DMS79 (cell line): ENCODE measurements around the gene GLP1R.

Experiments
- DNase-seq: peaks from one replicate; lab custom pipeline; 2025; lab: John Stamatoyannopoulos, UW

GLP1R gene

DNA sequence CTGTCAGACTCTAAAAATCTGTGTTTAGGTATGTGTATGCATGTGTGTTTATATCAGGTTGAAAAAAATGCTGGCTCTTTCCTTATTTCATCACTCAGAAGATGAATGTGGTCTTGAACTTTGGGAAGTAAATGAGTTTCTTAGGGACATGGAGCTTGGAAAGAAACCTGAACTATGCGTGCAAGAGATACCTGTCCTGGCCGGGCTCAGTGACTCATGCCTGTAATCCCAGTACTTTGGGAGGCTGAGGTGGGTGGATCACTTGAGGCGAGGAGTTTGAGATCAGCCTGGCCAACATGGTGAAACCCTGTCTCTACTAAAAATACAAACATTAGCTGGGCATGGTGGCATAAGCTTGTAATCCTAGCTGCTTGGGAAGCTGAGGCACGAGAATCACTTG lies 4.4 kb upstream of the GLP1R start:
- no peak for DNase-seq

DNA sequence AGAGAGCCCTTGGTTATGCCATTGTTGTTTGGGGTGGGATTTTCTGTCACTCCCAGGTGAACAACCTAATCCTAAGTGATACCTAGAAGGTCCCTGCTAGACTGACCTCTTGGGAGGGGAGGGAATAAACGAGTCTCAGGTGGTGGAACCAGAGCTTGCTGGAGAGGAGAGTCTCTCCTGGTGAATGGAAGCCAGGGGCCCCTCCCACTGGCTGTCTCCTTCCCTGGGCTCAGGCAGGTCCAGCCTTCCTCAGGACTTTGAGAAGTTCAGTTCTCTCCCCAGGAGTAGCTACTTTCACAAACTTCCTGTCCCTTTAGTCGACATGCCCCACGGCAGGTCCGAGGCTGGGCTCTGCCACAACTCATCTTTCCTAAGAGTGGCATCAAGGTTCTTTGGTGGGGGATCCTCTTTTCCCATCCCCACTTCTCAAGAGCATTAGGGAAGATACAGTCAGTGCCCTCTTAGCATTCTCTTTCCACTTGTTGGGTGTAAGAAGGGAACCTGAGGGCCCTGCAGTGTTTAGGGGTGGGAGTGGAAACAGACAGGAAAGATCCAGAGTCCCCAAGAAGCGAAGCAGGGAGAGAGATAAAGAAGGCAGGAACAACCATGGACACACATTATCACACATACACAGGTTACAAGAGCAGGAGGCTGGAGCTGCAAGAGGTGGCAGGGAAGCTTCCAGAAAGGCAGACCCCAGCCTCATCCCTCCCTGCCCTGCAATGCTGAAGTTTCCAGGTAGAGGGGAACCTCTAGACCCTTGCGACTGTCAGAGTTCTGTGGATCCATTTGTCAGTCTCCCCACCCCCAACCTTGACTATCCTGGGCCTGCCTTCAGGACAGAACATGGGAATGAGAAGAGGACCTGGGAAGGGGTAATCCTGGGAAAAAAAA lies 900 bp upstream of the GLP1R start:
- no peak for DNase-seq

DNA sequence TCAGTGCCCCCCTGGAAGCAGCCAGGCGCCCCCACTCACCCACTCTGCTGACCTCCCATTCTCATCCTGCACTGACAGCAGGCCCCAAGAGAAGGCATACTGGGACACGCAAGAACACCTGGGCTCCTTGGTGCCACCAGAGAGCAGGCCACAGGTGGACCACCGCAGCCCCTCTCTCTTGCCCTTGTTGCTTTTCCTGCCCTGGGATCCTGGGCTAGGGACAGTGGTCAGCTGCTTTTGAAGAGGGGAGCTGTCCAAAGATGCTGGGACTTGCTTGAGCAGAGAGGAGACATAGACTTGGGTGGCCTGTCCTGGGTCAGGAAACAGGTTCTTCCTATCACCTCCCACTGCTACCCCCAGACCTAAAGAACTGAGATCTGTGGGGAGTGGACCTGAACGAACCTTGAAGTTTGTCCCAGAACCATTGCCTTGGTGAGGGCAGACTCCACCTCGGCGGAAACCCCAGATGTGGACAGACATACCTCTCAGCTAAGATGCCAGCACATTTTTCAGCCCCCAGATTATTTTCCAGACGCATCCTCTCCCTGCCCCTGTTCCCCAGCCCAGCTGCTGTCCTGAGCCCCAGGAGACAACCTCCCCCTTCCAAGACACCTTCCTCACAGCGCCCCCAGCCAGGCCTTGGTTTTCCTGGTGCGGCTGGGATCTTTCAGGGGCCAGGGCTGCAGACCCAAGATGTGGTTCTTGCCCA lies 1.1 kb downstream of the GLP1R start:
- no peak for DNase-seq

DNA sequence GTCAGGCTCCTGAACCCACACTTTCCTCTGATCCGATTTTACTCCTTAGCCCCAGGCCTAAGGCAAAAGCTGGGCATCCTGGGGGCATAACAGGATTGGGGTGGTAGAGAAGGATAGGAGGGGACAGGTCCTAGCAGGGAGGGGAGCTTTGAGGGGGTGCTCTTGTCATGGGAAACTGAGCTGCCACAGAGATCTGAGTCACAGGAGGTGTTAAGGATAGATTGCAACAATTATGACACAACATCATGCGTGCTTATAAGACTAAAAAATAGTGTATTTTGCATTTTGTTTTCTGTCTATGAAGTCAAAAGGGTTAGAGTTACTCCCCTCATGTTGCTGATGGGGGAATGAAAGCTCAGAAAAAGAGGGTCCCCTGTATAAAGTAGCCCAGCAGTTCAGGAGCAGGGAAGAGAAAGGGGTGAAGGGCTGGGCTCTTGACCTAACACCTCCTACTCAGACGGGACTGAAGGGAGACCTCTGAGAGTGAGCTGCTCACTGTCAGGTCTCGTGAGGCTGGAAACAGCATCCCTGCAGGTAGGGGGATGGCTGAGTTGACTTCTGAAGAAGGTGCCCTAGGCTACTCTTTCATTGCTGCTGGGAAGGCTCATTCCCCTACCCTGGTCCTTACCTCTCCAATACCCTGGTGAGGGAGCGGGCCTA lies 2.0 kb downstream of the GLP1R start:
- DNase-seq: no peak

DNA sequence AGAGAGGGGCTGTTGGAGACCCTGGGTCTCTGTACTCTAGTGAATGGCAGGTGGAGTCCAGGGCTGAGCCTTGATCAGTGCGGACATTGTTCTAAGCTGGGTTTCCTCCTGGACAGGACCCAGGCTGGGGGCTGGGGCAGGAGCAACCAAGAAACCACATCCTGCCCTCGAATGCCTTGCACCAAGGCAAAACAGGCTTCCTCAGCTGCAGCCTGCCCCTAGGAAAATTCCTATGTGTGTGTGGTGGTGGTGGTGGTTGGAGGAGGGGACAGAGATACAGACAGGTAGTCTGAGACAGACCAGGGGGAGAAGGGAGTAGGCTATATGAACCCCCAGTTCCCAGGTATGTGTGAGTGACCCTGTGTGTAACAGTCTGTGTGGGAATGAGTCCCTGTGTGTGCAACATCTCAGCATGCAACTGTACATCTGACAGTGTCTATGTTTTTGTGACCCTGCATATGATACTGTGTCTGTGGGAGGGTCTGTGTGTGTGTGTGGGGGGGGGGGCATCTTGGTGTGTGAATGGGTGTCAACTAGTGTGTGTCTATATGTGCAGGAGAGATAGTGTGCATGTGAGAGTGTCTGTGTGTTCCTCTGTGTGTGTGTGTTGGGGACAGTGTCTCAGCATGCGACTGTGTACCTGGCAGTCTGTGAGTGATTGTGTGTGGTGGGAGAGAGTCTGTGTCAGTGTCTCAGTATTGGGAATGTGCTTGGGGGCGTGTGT lies 3.0 kb downstream of the GLP1R start:
- DNase-seq: no peak

DNA sequence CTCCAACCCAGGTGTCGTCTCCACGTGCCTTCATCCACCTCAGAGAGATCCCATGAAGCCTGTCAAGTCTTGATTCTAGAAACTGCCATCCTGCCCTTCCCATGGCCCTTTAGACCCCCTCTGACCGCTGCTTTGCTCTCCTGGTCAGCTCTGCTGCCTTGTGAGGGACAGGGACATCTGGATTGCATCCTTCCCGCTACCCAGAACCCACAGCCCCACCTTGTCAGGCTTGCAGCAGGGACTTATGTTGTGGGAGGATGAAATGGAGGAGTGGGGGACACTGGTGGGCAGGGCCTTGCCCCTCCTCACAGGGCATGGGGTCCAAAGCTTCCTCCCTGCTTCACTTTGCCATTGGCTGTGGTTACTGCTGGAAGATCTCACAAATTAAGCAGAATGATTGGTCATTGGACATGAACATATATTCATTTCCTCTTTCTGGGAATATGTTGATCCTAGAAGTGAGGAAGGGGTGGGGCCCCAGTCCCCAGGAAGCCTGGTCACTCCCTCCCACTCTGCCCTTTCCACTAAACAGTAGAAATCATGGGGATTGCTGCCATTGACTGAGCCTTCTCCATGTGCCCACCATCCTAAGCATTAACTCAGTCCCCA lies 4.5 kb downstream of the GLP1R start:
- DNase-seq: no peak

DNA sequence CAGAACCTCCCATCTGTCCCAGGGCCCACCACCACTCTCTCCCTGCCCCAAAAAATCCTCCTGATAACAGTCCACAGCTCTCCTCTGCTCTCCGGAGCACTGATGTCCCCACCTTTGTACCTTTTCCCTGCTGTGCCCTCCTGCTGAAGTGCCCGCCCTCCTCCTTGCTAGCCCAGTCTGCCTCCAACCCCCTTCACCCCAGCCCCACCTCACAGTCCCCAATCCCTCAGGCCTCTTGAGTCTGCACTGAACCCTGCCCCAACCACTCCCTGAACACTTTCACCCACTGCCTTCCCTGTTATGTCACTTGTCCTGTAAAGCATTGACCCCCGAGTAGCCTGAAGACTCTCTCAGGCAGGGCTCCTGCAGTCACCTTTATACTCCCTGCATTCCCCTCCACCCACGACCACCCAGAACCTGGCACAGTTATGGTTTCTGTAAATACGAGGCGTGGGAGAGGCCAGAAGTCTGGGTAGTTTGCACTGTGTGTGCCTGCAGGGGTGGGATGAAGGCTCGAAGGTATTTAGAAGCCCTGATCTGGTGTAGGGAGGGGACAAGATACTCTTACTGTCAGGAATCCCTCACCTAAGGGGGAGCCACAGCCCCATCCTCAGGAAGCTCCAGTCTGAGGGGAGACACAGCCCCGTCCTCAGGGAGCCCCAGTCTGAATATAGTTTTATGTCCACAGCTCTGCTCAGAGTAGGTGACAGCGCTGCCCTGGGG lies 5.4 kb downstream of the GLP1R start:
- DNase-seq: no peak

DNA sequence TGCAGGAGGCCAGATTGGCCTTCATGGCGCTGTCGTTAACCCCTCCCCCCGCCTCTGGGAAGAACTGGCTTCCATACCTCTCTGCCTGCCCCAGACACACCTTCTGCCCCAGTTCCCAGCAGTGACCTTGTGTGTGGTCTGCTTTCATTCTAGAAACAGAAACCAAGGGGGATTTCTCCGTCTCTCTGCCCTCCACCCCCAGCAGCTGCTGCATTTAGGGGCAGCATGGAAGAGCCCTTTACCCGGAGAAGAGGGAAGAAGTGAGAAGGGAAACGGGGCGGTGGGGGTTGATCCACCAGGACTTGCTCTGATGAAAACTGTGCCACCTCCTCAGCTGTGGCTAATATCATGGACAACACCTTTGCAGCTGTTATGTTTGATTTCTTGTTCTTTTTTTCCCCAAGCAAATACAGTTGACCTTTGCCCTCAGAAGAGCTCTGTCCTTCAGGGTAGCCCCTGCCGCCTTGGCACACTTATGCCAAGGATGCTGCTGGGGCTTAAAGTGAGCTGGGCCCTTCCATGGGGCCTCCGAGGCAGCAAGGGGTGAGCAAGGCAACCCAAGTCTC lies 6.1 kb downstream of the GLP1R start:
- DNase-seq: no peak

DNA sequence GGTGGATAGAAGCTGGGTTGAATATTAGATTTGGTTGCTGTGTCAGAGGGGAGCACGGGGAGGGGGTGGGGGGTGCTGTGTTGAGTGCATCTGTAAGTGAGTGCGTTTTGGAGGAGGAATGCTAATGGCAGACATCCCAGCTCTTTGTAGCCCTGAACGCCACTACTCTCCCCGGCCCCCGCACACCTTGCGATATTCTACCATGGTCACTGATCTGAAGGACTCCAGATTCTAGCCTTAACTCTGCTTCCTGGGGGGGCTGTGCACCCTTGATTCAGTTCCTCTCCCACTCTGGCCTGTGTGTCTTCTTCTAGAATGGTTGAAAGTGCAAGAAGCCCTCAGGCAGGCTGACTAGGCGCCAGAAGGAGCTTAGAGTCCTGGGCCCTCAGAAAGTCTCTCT lies 7.1 kb downstream of the GLP1R start:
- no peak for DNase-seq

DNA sequence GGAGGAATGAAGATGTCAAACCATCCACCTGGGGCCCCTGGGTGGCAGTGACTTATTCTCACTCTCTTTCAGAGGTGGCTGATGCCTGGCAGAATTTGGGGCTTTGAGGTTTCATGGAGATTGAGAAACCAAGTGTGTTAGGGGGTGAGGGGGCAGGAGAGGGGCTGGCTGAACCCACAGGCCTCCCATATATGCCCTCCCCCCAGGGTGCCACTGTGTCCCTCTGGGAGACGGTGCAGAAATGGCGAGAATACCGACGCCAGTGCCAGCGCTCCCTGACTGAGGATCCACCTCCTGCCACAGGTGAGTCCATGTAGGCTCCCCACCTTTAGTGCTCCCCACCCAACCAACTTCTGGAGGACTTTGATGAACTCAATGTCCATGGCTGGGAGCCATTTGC lies 7.6 kb downstream of the GLP1R start:
- no peak for DNase-seq

DNA sequence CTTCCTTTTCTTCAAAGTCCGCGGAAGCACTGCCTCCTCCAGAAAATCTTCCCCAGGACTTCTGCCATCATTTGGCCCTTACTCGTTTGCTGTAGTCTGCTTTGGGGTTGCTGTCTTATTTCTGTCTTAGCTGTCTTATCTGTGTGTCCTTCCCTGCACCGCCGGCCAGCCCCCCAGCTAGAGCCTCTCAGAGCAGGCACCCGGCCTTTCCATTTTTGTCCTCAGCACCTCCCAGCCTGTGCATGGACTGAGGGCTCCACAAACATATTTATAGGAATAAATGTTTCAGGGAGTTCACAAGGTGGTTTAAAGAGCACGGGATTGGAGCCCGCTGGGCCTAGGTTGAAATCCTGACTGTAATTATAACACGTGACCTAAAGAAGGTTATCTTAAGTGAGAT lies 8.1 kb downstream of the GLP1R start:
- no peak for DNase-seq

DNA sequence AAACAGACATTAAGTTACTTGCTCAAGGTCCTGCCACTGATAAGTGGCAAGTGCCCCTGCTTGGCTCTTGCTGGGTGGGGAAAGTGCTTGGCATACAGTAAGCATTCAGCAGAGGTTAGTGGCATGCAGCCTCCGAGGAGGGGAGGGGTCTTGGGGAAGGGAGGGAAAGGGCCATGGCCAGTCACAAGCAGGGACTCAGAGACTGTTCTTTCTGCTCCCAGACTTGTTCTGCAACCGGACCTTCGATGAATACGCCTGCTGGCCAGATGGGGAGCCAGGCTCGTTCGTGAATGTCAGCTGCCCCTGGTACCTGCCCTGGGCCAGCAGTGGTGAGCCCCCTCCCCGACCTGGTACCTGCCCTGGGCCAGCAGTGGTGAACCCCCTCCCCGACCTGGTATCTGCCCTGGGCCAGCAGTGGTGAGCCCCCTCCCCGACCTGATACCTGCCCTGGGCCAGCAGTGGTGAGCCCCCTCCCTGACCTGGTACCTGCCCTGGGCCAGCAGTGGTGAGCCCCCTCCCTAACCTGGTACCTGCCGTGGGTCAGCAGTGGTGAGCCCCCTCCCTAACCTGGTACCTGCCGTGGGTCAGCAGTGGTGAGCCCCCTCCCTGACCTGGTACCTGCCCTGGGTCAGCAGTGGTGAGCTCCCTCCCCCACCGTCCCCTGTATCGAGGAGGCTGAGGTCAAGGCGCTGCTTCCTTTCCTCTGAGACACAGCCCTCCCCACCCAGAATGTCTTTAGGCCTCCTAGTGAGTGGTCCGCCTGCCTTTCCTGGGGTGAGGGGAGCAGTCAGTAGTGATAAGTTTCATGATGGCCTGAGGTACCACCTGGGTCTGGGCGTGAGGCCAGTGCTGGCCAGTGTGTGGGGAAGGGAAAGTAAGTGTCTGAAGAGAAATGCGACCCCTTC lies 8.9 kb downstream of the GLP1R start:
- no peak for DNase-seq

DNA sequence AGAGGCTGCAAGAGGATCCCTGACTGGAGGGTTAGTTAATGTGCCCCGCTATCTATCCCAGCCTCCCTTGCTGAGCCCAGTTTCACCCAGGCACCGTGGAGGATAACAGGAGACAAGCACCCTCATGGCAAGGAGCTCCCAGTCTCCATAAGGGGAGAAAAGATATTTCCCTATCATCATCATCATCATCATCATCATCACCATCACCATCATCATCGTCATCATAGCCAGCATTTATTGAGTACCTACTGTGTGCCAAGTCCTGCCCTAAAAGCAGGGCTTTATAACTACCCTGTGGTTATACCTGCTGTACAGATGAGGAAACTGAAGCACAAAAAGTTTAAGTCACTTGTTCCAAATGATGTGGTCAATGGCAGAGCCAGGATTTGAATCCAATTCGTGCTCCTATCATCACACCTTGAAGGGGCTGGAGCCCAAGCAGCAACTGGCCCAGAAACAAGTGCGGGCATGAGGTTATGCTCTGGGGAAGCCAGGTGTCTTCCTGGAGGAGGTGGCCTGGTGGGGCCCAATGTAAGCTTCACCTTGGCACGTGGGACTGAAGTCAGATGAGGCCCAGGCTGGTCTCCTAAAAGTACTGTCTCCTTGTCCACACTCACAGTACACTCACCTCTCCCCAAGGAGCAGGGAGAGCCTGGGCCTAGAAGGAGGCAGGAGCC lies 10.0 kb downstream of the GLP1R start:
- no peak for DNase-seq

DNA sequence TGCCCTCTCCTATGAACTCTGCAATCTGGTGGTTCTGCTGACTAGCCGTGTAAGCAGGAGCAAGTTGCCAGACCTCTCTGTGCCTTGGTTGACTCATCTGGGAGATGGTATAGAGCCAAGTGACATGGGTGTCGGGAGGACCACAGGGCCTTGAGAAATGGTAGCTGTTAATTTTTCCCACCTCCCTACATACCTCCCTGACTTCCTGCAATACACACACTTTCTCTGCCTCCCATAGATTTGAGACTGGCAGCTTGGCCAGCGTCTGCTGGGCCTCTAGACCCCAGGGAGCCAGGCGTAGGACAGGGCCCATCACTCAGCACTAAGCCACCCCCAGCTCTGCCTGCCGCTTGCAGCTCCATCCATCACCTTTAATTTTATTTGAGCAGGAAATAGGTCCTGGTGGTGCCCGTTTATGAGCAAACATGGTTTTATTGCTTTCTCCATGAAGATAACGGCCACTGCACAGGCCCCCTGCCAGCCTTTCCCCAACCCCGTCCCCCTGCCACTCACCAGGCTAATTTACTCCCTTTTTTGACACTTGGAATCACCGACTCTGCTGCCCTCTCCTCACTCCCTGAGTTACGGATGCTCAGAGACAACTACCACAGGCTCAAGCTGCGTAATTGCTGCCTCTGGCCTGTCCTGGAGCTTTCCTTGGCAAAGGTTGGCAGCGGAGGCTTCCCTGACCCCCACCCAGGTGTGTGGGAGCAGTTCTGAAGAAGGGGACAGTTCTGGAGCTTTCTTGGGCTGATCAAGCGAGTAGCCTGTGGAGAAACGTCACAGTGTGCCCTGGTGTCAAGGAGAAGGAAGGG lies 11.1 kb downstream of the GLP1R start:
- no peak for DNase-seq

DNA sequence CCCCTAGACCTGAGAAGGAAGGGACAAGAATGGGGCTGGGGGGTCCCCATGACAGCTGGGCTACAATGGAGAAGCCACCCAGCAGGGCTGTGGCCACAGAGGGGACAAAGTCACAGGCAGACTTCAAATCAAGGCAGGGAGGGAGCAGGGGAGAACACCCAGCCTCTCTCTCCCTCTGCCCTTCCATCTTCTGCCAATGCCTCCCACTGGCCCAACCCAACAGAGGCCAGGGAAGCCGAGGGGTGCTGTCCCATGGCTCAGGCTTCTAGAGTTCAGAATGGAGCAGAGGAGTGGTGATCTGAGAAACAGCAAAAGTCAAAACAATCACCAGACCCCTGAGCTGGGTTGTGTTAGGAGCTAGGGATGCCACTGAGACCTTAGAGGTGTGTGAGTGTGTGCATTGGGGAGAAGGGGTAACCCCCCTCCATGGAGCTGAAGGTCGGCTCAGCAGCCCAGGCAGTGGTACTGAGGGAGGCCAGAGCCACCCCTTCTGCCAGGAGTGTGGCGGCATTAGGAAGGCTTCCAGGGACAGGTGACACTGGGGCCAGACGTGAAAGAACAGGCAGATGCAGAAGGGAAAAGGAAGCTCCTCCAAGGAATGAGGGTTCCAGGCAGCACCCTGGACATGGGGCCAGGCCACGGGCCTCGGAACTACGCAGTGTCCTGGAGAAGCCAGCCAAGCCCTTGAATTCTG lies 12.0 kb downstream of the GLP1R start:
- no peak for DNase-seq

DNA sequence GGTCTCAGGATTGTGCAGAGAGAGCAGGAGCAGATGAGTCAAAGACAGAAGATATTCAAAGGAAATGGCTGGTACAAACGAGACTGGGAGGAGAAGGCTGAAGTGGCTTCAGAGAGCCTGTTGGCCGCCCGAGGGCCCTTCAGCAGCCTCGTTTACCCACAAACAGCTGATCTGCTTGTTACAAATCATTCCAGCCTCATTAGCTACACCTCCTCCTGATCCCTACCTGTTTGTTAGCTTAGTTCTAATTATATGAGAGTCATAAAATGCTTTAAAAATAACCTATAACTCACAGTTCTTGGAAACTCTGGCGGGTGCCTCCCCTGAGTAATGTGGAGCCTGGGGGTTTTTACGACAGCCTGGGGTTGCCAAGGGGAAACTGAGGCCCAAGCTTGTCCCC lies 12.6 kb downstream of the GLP1R start:
- peak; percentile 77 for DNase-seq

DNA sequence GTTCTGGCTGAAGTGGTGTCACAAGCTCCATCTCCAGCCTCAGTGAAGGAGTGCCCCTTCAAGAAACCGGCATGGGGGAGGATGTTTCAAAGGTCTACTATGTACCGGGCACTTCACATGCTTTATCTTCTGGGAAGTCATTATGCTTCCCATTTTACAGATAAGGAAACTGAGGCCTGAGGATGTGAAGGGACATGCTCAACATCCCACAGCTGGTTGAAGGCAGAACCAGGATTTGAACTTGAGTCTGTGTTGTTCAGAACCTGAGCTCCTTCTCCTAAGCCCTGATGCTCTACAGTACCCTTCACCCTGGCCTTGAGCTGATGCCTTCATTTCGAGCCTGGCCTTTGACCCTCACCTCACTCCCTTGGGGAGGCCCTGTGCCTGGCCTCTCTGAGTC lies 13.0 kb downstream of the GLP1R start:
- DNase-seq: no peak
